CD14-positive monocyte (primary cell): ENCODE data around the gene ITGA5. TPM values are rescaled to one million over a fixed set of nuclear protein-coding genes. Genes with fewer than 3 reads are reported as not detected.

Experiments
- DNase-seq, 3 donors: peaks; one replicate each; pipeline ENCODE4 v3.0.0-alpha.2; 2011 to 2022
- H2AFZ ChIP-seq: 2 replicates; pipeline ENCODE4 v1.6.0; 2012; ENCODE audit warnings: mild to moderate bottlenecking, low read depth, low read length, inconsistent platforms; ENCODE audit not compliant: insufficient read depth, poor library complexity, severe bottlenecking
- H3K27ac ChIP-seq, 2 donors: 1 replicate in 1 of 2; 2 replicates in 1 of 2; pipeline ENCODE4 v1.5.1; 2012 to 2013; ENCODE audit warnings: low read length in 2 of 2, control low read depth in 1 of 2, inconsistent platforms in 1 of 2, low read depth in 1 of 2, mild to moderate bottlenecking in 1 of 2
- H3K27me3 ChIP-seq, 2 donors: one replicate each; pipeline versions ENCODE4 v1.6.0 to v1.6.1; 2011 to 2013; ENCODE audit warnings: low read length in 2 of 2; ENCODE audit not compliant: control insufficient read depth in 2 of 2, insufficient read depth in 2 of 2
- H3K36me3 ChIP-seq, 2 donors: replicated peaks in 1 of 2; 1 replicate in 1 of 2; 2 replicates in 1 of 2; pipeline versions ENCODE4 v1.5.1 to v1.6.1; 2012 to 2013; ENCODE audit warnings: low read length in 2 of 2, control low read depth in 1 of 2, inconsistent platforms in 1 of 2, mild to moderate bottlenecking in 1 of 2; ENCODE audit not compliant: insufficient read depth in 2 of 2, control insufficient read depth in 1 of 2
- H3K4me1 ChIP-seq, 2 donors: 1 replicate in 1 of 2; 2 replicates in 1 of 2; pipeline versions ENCODE4 v1.5.1 to v1.6.1; 2012 to 2013; ENCODE audit warnings: low read length in 2 of 2, control low read depth in 1 of 2, inconsistent platforms in 1 of 2, mild to moderate bottlenecking in 1 of 2, moderate library complexity in 1 of 2; ENCODE audit not compliant: insufficient read depth in 2 of 2, control insufficient read depth in 1 of 2
- H3K4me2 ChIP-seq: replicated peaks from 2 replicates; pipeline ENCODE3; 2012; ENCODE audit warnings: low read length, moderate library complexity, mild to moderate bottlenecking; ENCODE audit not compliant: poor library complexity, severe bottlenecking; ENCODE audit errors: extremely low read depth
- H3K4me3 ChIP-seq, 3 experiments: fragments of 200-600 bp in 1 of 3; sonication (generic) in 1 of 3; replicated peaks in 1 of 3; 1 replicate in 2 of 3; 2 replicates in 1 of 3; pipeline ENCODE4 v1.5.1; 2011 to 2013; ENCODE audit warnings: low read length in 3 of 3, mild to moderate bottlenecking in 3 of 3, control low read depth in 2 of 3, low read depth in 2 of 3, inconsistent platforms in 1 of 3, moderate library complexity in 1 of 3
- H3K79me2 ChIP-seq: 2 replicates; pipeline ENCODE4 v1.6.0; 2012; ENCODE audit warnings: mild to moderate bottlenecking, control low read depth, inconsistent platforms, low read length, moderate library complexity; ENCODE audit not compliant: insufficient read depth
- H3K9ac ChIP-seq: 2 replicates; pipeline ENCODE4 v1.6.0; 2017; ENCODE audit warnings: low read length, mild to moderate bottlenecking; ENCODE audit not compliant: insufficient read depth, poor library complexity, severe bottlenecking
- H3K9me3 ChIP-seq, 2 donors: replicated peaks in 1 of 2; 1 replicate in 1 of 2; 2 replicates in 1 of 2; pipeline versions ENCODE4 v1.5.1 to v1.6.1; 2012 to 2013; ENCODE audit warnings: low read length in 2 of 2, control low read depth in 1 of 2; ENCODE audit not compliant: control insufficient read depth in 1 of 2, insufficient read depth in 1 of 2
- H4K20me1 ChIP-seq: 2 replicates; pipeline ENCODE4 v1.6.0; 2012; ENCODE audit warnings: mild to moderate bottlenecking, low read length, control low read depth, moderate library complexity; ENCODE audit not compliant: insufficient read depth
- H3K27ac Mint-ChIP-seq, 7 donors: one replicate each; pipeline ENCODE4 v1.8.0; 2020; ENCODE audit warnings: mild to moderate bottlenecking in 7 of 7, mixed read lengths in 7 of 7, moderate library complexity in 6 of 7, inconsistent platforms in 2 of 7
- H3K27me3 Mint-ChIP-seq, 3 donors: one replicate each; pipeline ENCODE4 v1.8.0; 2021 to 2022; ENCODE audit warnings: low read depth in 3 of 3, mild to moderate bottlenecking in 3 of 3, mixed read lengths in 3 of 3, moderate library complexity in 3 of 3, inconsistent platforms in 1 of 3
- H3K36me3 Mint-ChIP-seq, 2 donors: one replicate each; pipeline ENCODE4 v1.8.0; 2020; ENCODE audit warnings: mixed read lengths in 2 of 2, inconsistent platforms in 1 of 2, mild to moderate bottlenecking in 1 of 2
- H3K4me1 Mint-ChIP-seq: one replicate; pipeline ENCODE4 v1.8.0; 2020; ENCODE audit warnings: mild to moderate bottlenecking, mixed read lengths
- H3K4me3 Mint-ChIP-seq, 2 donors: one replicate each; pipeline ENCODE4 v1.8.0; 2020; ENCODE audit warnings: mild to moderate bottlenecking in 2 of 2, mixed read lengths in 2 of 2, moderate library complexity in 1 of 2
- H3K9me3 Mint-ChIP-seq, 7 donors: one replicate each; pipeline ENCODE4 v1.8.0; 2020 to 2022; ENCODE audit warnings: mixed read lengths in 7 of 7, mild to moderate bottlenecking in 6 of 7, moderate library complexity in 6 of 7, inconsistent platforms in 2 of 7
- CTCF ChIP-seq: fragments of 200-600 bp; IDR thresholded peaks from one replicate; pipeline ENCODE4 v1.8.0; 2022; ENCODE audit warnings: antibody characterized with exemption, mild to moderate bottlenecking
- WGBS: methylation state at CpG from one replicate; pipeline ENCODE4 v1.1.5; 2013; ENCODE audit warnings: missing lambda C conversion rate; ENCODE audit not compliant: insufficient coverage; 5-methylcytosine and 5-hydroxymethylcytosine counted together
- intact Hi-C, 2 donors: fragments of 100-400 bp; cut with micrococcal nuclease; formaldehyde crosslinking; loops; one replicate each; pipeline versions ENCODE4 v1.15.0 to v1.15.1; 2023
- polyA plus RNA-seq, 3 donors: library from polyadenylated mRNA; depleted of rRNA in 1 of 3; unstranded in 2 of 3; stranded (reverse) in 1 of 3; fragments of 300-500 nt in 2 of 3; fragments of >200 nt in 1 of 3; fragmentation: Illumina TruSeq in 2 of 3; gene quantifications; 1 replicate in 2 of 3; 2 replicates in 1 of 3; pipeline ENCODE4 v1.2.3, GENCODE V29; 2012 to 2021

The ITGA5 gene
- polyA plus RNA-seq, 3 donors: 85.5 to 142 (median 99.4) TPM

GRCh38 chr12:54381136-54381535, 37.9 kb downstream of the ITGA5 start:
- peaks cover 78% of the 10 kb centered on the region for H3K79me2 ChIP-seq
- peak overlapping the region; percentile 57 to 100 (median 100) for H3K27ac Mint-ChIP-seq

More at GRCh38 chr12:54381136-54381535, 37.9 kb downstream of the ITGA5 start:
- Histone ChIP-seq H4K20me1 (peaks cover 54% of the 10 kb centered on the region), H3K4me3 (no peak overlapping the region), H3K4me2 (no peak overlapping the region), H3K36me3 (peaks cover 34 to 35% of the 10 kb centered on the region in 2 donors), H3K9ac (no peak overlapping the region), H3K27me3 (no peaks in the 10 kb centered on the region), H3K4me1 (peaks cover 68 to 77% of the 10 kb centered on the region in 2 donors), H3K9me3 (no peaks in the 10 kb centered on the region), H3K27ac (peak overlapping the region in 1 of 2 donors; percentile 97), H2AFZ (no peak overlapping the region)
- DNase-seq: no peak
- peaks cover 0 to 2% (median 0%) of the 10 kb centered on the region in 7 donors for H3K9me3 Mint-ChIP-seq
- no peak overlapping the region for H3K4me3 Mint-ChIP-seq
- H3K4me1 Mint-ChIP-seq: peaks cover 79% of the 10 kb centered on the region
- peaks cover 0 to 2% (median under 1%) of the 10 kb centered on the region in 3 donors for H3K27me3 Mint-ChIP-seq
- 100% methylated on average over 2 of the region's 4 CpGs for WGBS
- intact Hi-C loops: no loop called here
- TF ChIP-seq CTCF: no peak
- peaks cover 61 to 66% of the 10 kb centered on the region in 2 donors for H3K36me3 Mint-ChIP-seq
